GM19240 (cell line): ENCODE measurements around the gene PASD1.
"Not testable (repeated sequence)": the region's sequence is repeated elsewhere in the genome, so short reads cannot be mapped to it uniquely, and the experiment has no call there.

Source experiments
- DNase-seq: peaks from one replicate; pipeline ENCODE4 v3.0.0; 2011; ENCODE audit warnings: low spot score; ENCODE audit not compliant: insufficient read length

Gene PASD1

GRCh38 chrX:151563449-151563848 is at the start of gene PASD1:
TSS of gene PASD1 (plus strand) at chrX:151563675. CDS start at chrX:151601554, 37,879 bp downstream.
- DNase-seq, result no peak

DNA sequence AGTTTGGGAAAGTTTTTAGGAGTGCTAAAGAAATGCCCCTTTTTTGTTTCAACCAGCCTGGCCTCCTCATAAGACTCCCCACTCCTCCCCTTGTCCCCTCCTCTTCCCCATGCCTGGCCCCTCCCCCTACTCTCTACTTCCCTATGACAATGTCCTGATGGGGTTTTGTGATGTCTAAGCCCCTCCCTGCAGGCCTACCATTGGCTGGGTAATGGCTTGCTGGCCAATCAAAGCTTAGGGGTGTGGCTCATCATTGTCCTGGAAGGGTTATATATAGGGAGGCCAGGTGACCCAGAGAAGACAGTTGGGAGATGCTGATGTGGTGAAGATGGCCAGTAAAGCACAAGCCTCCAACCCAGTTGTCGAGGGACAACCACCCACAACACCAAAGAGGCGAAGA is 48.2 kb upstream of the PASD1 start:
- DNase-seq, result no peak

- no peak for DNase-seq
These were observed 46.8 kb upstream of the PASD1 start for GRCh38 chrX:151516538-151517187.

- no peak for DNase-seq
These were observed 46.1 kb upstream of the PASD1 start for GRCh38 chrX:151517421-151517820.

DNA sequence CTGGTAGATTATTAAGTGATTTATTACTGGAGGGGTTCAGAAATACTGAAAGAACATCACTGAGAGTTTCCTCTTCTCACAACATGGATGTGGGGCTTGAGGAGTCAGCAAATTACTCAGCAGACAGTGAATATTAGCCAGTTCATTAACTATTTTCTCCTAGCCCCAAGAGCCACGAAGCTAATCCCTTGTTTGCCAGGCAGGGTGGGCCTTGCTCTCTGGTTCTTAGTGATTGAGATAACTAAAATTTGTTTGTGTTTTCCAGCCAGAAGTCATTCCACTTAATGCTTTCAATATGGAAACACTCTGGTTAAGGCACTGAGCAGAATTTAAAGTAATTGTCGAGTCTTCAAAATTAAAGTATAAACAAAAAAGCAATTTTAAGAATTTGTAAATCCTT is 40.1 kb upstream of the PASD1 start:
- no peak for DNase-seq

DNA sequence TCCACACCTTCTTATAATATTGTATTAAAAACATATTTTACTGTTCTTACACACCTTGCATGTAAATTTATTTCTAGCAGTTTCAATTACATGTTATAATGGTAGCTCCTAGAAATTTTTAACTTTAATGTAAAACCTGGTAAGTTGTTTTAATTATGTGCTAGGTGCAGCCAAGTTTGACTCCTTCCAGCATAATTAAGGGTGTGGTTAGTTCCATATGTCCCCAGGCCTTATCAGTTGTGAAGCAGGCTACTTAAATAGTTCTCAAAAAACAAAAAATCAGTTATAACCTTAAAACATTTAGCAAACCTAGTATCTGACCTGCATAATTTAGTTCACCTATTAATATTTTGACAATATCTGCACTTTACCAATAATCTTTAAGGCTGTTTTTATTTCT is 26.9 kb upstream of the PASD1 start:
- DNase-seq, result no peak

DNA sequence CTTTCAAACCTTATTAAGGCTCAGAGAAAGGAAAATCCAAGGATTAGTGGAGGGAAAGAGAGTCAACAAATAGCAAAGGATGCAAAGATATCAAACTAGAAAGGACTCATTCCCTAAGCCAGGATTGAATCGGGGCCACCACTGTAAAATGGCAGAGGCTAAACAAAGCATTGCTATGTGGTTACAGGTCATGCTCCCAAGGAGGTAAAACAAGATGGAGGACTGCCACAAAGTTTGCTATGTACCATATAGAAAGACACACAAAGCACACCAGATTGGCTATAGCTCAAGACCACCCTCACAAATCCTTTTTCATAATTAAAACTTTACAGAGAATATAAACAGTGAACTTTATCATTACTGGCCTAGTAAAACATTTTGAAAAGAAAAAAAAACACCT is 25.9 kb upstream of the PASD1 start:
- no peak for DNase-seq

DNA sequence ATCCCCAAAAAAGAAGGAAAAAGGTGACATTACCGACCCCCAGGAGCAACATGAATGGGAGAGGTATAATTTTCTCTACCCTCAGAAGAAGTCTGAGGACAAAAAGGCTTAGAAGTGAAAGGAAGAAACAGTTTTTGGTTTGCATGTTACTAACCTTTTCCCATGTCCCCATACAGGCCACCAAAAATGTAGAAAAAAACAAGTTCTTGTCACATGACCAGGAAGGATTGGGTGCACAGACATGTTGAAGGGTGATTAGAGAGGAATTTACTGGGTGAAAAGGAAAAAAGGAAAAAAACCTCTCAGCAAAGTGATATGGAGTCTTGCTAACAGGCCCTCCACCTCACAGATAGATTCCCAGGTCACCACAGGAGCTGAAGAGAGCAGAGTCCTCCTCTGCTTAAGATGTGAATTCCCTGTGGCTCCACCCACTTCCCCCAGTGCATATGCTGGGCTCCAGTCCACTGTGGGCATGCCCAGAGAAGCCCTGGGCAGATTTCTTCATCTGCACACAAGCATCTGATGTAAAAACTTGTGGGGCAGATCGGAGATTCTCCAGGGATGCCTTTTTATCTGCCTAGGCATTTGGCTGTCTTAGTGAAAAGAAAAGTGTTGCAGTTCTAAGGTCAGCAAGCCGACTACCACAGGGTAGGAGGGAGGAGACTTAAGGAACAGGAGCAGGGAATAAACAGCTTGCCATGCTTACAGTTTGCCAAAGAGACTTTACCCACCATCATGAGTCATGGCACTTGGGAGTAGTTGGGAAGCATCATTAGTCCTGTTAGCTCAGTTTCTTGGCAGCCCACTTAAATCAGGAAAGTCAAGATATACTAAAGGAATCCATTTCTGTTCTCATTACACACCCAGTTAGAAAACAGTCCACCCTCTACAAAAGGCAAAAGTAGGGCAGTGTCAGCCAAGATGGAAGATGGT is 25.0 kb upstream of the PASD1 start:
- DNase-seq, result no peak

DNA sequence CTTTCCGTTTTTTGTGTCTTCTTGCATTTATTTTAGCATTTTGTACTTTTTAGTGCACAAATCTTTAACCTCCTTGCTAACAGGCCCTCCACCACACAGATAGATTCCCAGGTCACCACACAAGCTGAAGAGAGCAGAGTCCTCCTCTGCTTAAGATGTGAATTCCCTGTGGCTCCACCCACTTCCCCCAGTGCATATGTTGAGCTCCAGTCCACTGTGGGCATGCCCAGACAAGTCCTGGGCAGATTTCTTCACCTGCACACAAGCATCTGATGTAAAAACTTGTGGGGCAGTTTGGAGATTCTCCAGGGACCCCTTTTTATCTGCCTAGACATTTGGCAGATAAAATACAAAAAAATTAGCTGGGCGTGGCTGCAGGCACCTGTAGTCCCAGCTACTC is 19.8 kb upstream of the PASD1 start:
- DNase-seq, result no peak

GRCh38 chrX:151546226-151546625 is 17.2 kb upstream of the PASD1 start:
- not testable (repeated sequence) for DNase-seq

DNA sequence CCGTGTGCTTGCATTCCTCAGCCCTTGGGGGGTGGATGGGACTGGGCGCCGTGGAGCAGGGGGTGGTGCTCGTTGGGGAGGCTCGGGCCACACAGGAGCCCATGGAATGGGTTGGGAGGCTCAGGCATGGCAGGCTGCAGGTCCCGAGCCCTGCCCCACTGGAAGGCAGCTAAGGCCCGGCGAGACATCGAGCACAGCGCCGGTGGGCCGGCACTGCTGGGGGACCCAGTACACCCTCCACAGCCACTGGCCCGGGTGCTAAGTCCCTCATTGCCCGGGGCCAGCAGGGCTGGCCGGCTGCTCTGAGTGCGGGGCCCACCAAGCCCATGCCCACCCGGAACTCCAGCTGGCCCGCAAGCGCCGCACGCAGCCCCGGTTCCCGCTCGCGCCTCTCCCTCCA is 12.3 kb upstream of the PASD1 start:
- not testable (repeated sequence) for DNase-seq

GRCh38 chrX:151552743-151553142 is 10.7 kb upstream of the PASD1 start:
- DNase-seq, result no peak

DNA sequence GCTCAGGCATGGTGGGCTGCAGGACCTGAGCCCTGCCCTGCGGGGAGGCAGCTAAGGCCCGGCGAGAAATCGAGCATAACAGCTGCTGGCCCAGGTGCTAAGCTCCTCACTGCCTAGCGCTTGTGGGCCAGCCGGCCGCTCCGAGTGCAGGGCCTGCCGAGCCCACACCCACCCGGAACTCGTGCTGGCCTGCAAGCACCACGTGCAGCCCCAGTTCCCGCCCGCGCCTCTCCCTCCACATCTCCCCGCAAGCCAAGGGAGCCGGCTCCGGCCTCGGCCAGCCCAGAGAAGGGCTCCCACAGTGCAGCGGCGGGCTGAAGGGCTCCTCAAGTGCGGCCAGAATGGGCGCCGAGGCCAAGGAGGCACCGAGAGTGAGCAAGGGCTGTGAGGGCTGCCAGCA is 8.2 kb upstream of the PASD1 start:
- not testable (repeated sequence) for DNase-seq

DNA sequence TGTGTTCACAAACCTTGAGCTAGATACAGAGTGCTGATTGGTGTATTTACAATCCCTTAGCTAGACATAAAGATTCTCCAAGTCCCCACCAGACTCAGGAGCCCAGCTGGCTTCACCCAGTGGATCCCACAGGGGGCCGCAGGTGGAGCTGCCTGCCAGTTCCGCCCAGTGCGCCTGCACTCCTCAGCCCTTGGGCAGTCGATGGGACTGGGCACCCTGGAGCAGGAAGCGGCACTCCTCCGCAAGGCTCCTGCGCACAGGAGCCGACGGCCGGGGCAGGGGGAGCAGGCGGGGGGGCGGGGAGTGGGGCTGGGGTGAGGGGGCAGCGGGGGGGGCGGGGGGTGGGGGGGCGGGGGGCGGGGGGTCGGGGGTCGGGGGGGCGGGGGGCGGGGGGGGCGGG is 990 bp upstream of the PASD1 start:
- not testable (repeated sequence) for DNase-seq

DNA sequence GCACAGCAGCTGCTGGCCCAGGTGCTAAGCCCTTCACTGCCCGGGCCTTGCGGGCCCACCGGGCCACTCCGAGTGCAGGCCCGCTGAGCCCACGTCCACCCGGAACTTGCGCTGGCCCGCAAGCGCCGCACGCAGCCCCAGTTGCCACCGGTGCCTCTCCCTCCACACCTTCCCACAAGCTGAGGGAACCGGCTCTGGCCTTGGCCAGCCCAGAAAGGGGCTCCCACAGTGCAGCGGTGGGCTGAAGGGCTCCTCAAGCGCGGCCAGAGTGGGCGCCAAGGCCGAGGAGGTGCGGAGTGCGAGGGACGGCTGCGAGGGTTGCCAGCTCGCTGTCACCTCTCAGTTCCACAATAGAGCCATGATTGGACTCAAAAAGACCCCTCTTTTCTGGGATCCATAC is 472 bp upstream of the PASD1 start:
- not testable (repeated sequence) for DNase-seq

GRCh38 chrX:151564035-151564434 is 560 bp downstream of the PASD1 start:
- no peak for DNase-seq

DNA sequence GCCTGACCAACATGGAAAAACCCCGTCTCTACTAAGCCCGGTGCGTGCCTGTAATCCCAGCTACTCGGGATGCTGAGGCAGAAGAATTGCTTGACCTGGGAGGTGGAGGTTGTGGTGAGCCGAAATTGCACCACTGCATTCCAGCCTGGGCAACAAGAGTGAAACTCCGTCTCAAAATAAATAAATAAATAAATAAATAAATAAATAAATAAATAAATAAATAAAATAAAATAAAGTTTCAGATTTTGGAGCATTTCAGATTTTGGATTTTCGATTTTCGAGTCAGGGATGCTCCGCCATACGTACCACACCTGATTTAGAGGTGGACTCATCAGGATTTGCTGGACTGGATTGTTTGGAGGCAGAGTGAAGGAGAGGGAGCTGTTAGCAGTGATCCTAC is 3.4 kb downstream of the PASD1 start:
- DNase-seq, result not testable (repeated sequence)

DNA sequence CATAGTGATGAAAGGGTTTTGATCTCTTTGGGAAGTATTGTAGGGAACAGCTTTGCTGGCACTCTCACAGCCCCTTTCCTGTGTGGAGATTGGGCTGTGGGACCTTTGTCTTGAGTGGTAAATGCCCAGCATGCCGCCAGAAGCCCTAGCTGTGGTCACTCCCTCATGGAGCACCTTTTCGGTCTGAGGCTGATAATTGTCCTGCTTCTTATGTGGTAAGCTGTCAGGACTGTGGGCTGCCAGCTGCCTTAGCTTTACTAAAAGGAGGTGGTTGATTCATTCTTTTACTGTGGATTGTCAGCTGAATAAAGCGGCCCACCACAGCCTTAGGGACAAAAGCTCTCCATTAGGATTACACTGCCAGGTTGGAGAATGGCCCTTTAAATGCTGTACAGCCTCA is 7.1 kb downstream of the PASD1 start:
- no peak for DNase-seq

DNA sequence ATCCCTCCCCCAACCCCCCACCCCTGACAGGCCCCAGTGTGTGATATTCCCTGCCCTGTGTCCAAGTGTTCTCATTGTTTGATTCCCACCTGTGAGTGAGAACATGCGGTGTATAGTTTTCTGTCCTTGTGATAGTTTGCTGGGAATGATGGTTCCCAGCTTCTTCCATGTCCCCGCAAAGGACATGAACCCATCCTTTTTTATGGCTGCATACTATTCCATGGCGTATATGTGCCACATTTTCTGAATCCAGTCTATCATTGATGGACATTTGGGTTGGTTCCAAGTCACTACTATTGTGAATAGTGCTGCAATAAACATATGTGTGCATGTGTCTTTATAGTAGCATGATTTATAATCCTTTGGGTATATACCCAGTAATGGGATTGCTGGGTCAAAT is 29.9 kb downstream of the PASD1 start:
- DNase-seq, result not testable (repeated sequence)

GRCh38 chrX:151596282-151596681 is 32.8 kb downstream of the PASD1 start:
- no peak for DNase-seq

DNA sequence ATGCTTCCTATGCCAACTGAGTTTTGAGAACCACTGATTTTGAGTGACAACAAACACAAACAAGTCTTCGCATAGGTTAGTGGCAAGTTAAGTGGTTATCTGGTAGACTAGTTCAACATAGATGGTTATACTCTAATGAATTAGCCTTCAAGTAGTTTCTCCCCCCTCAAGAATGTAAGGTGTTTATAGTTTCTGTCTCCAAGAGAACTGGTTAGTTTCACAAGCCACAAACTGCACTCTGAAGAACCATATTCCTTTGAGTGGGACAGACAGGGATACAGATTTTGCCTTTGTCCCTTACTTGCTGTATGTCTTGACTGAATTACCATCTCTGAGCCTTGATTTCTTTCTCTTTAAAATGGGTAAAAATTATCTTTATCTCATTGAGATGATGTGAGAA is 41.5 kb downstream of the PASD1 start:
- no peak for DNase-seq

DNA sequence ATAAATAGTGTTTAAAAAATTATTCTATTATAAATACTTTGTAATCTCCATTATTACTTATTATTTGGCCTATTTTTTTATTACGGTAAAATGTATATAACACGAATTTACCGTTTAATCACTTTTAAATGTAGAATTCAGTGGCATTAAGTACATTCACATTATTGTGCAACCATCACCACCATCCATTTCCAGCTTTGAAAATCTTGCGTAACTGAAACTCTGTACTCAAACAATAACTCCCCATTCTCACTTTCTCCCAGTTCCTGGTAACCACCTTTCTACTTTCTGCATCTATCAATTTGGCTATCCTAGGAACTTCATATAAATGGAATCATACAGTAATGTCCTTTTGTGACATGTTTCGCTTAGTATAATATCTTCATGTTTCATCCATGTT is 45.7 kb downstream of the PASD1 start:
- DNase-seq, result no peak

- no peak for DNase-seq
These were observed 57.9 kb downstream of the PASD1 start for GRCh38 chrX:151621422-151621821.
